AG04450 (cell line): ENCODE data around the gene ZNF621. TPM values are rescaled to one million over a fixed set of nuclear protein-coding genes. Genes with fewer than 3 reads are reported as not detected.

Experiments used
- CTCF ChIA-PET: fragments of 300-600, 350-600 bp; formaldehyde crosslinking; extraction: SDS; loops from one replicate; lab custom pipeline; 2022; ENCODE audit warnings: antibody characterized with exemption, inconsistent platforms; lab: Charles Lee
- POLR2A ChIA-PET: fragments of 350-600 bp; formaldehyde crosslinking; extraction: SDS; loops from one replicate; lab custom pipeline; 2021; ENCODE audit warnings: antibody characterized with exemption, inconsistent platforms; lab: Yijun Ruan, JAX
- DNase-seq: peaks from one replicate; pipeline ENCODE4 v3.0.0-alpha.2; 2011; ENCODE audit warnings: low read depth, low spot score
- H3K27ac ChIP-seq: one replicate; pipeline ENCODE4 v1.5.1; 2012; ENCODE audit warnings: low read depth, low read length, control low read depth
- H3K27me3 ChIP-seq: one replicate; pipeline ENCODE4 v1.6.0; 2012; ENCODE audit warnings: low read length; ENCODE audit not compliant: control insufficient read depth, insufficient read depth
- H3K4me3 ChIP-seq: 2 replicates; pipeline ENCODE4 v1.5.1; 2011; ENCODE audit warnings: mild to moderate bottlenecking, low read depth, low read length, control low read depth
- H3K9me3 ChIP-seq: 2 replicates; pipeline ENCODE4 v1.5.1; 2012; ENCODE audit warnings: low read length; ENCODE audit not compliant: control insufficient read depth, insufficient read depth
- polyA plus RNA-seq: library from polyadenylated mRNA; depleted of rRNA; stranded (reverse); fragments of >200 nt; gene quantifications from 2 replicates; pipeline ENCODE4 v1.2.3, GENCODE V29; 2011
- TF ChIP-seq, protein P1 (sequence below): IDR thresholded peaks from 2 replicates; pipeline ENCODE4 v1.5.1; 2011; ENCODE audit warnings: low read depth, low read length, control low read depth, inconsistent platforms

The ZNF621 gene
- polyA plus RNA-seq, 1 experiment, result 24.9 TPM

DNA sequence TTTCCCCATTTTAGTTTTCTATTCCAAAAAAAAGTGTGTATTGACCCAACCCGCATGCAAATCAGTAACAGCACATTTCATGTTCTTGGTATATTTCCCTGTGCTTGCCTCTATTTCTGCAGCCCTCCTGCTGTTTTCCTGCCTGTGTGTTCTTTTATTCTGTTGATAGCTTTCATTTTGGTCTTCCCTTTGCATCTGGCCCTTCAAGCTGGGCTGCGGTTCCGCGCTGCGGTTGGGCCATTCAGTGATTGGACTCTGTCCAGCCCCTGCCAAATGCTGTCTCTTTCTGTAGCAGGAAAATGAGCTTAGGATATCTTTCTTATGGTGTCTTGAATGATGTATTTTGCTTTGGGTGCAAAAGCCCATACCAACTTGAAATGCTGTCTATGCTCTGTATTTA, 49.9 kb downstream of the ZNF621 start:
- CTCF ChIA-PET, result interaction anchor here (1.0 kb wide), 1 partner anchor 10 kb away, joined by 3 read pairs; no protein-coding TSS in a partner anchor
- H3K9me3 ChIP-seq, result no peaks in the 10 kb centered on the region

DNA sequence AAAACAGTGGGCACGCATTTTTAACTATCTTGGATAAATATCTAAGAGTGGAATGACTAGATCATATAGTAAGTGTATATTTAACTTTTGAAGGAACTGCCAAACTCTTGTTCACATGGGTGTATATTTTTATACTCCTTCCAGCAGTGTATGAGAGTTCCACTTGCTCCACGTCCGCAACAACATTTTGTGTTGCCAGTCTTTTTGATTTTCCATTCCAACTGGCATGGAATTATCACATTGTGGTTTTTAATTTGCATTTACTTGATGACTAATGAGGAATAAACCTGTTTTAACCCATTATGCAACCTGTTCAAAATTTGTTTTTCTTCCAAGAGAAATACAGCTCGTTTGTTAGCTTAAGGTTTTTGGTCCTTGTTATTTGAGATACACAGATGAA, 51.6 kb downstream of the ZNF621 start:
- H3K27me3 ChIP-seq, result peaks cover 4% of the 10 kb centered on the region
- no peak overlapping the region for H3K4me3 ChIP-seq
- H3K9me3 ChIP-seq, result no peaks in the 10 kb centered on the region
- DNase-seq, result no peak
- no peak overlapping the region for H3K27ac ChIP-seq
- TF ChIP-seq, protein P1, sequence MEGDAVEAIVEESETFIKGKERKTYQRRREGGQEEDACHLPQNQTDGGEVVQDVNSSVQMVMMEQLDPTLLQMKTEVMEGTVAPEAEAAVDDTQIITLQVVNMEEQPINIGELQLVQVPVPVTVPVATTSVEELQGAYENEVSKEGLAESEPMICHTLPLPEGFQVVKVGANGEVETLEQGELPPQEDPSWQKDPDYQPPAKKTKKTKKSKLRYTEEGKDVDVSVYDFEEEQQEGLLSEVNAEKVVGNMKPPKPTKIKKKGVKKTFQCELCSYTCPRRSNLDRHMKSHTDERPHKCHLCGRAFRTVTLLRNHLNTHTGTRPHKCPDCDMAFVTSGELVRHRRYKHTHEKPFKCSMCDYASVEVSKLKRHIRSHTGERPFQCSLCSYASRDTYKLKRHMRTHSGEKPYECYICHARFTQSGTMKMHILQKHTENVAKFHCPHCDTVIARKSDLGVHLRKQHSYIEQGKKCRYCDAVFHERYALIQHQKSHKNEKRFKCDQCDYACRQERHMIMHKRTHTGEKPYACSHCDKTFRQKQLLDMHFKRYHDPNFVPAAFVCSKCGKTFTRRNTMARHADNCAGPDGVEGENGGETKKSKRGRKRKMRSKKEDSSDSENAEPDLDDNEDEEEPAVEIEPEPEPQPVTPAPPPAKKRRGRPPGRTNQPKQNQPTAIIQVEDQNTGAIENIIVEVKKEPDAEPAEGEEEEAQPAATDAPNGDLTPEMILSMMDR, result no peak
- ChIA-PET CTCF (interaction anchor here (1.1 to 2.1 kb wide), 4 partner anchors 8 to 1305 kb away, joined by 4 to 8 read pairs (median 5); no protein-coding TSS in a partner anchor), POLR2A (no interaction called here)

More for the DNA sequence above, 49.9 kb downstream of the ZNF621 start:
- DNase-seq, result no peak
- Histone ChIP-seq H3K4me3 (no peak overlapping the region), H3K27ac (no peak overlapping the region), H3K27me3 (peaks cover 4% of the 10 kb centered on the region)
- POLR2A ChIA-PET, result no interaction called here
- TF ChIP-seq, protein P1, result no peak

DNA sequence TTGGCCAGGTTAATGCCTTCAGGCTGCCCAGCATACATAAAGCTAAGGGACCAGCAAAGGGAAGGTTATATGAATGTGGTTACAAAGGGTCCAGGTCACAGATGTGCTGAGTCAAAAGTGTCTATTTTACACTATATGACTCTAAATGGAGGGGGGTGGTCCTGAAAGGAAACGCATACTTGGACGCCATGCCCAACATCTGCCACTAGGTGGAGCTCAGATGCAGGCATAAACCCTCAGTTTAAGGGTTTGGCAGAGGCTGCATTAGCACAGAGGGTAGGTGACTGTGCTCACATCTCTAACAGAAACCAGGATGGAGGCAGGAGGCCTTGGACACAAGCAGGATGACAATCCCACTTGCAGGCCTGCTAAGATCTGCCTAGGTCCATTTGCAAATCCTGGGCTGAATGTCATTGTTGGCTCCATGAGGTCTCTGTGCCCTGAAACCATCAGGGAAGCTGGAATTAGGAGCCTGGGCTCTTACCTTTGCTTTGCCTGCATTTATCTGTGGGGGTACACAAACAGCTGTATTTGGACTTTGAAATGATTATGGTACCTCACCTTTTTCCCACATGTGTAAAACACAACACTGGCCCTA, 55.8 kb downstream of the ZNF621 start:
- TF ChIP-seq, protein P1, result peak; percentile 98
- ChIA-PET CTCF (interaction anchor here (0.5 to 2.2 kb wide), 33 partner anchors 9 to 1638 kb away, joined by 3 to 27 read pairs (median 4); partner anchors contain the start of gene ZNF620), POLR2A (interaction anchor here (0.6 kb wide), 1 partner anchor 87 kb away, joined by 3 read pairs; no protein-coding TSS in a partner anchor)
- H3K4me3 ChIP-seq, result no peak overlapping the region
- H3K27me3 ChIP-seq, result peaks cover 15% of the 10 kb centered on the region
- DNase-seq, result peak; percentile 32
- H3K9me3 ChIP-seq, result no peaks in the 10 kb centered on the region
- no peak overlapping the region for H3K27ac ChIP-seq

DNA sequence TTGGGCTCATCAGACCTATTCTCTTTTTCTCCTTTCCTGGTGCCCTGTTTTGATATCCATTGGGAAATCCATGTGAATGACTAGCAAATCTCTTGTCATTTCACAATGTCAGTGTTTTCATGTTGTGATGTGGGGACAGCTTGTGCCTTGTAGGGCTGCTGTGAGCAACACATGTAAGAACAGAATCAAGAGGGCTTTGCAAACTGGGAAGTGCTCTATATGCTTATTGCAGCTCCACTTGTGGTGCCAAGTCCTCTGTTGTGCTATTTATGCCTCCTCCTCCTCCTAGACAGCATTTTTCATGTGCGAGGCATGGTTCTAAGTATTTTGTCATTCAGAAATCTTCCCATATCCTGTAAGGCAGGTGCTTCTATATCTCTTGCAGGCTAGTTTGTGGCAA, 56.4 kb downstream of the ZNF621 start:
- POLR2A ChIA-PET, result no interaction called here
- DNase-seq, result no peak

More for the DNA sequence above, 56.4 kb downstream of the ZNF621 start:
- Histone ChIP-seq H3K9me3 (no peaks in the 10 kb centered on the region), H3K27ac (no peak overlapping the region), H3K4me3 (no peak overlapping the region), H3K27me3 (peaks cover 15% of the 10 kb centered on the region)
- CTCF ChIA-PET, result interaction anchor here (0.5 to 2.2 kb wide), 28 partner anchors 8 to 1638 kb away, joined by 3 to 27 read pairs (median 4); partner anchors contain the start of gene ZNF620
- TF ChIP-seq, protein P1, result no peak
